Neuronal stem cell (in vitro differentiated cells): ENCODE measurements around the gene TMOD1.
"Not testable (repeated sequence)": the region's sequence is repeated elsewhere in the genome, so short reads cannot be mapped to it uniquely, and the experiment has no call there.

Experiments
- DNase-seq: peaks from one replicate; pipeline ENCODE4 v3.0.0-alpha.2; 2013; ENCODE audit warnings: low spot score
- H2AFZ ChIP-seq: one replicate; pipeline ENCODE4 v1.6.1; 2013; ENCODE audit warnings: mild to moderate bottlenecking, low read length, inconsistent platforms
- H2AK5ac ChIP-seq: 2 replicates; pipeline ENCODE4 v1.6.1; 2013; ENCODE audit warnings: low read depth, mild to moderate bottlenecking, inconsistent platforms, low read length, moderate library complexity, mixed read lengths
- H2BK120ac ChIP-seq: 2 replicates; pipeline ENCODE4 v1.6.1; 2013; ENCODE audit warnings: low read depth, mild to moderate bottlenecking, inconsistent platforms, low read length, moderate library complexity, mixed read lengths
- H2BK12ac ChIP-seq: one replicate; pipeline ENCODE4 v1.6.1; 2013; ENCODE audit warnings: low read length, inconsistent platforms
- H2BK15ac ChIP-seq: 2 replicates; pipeline ENCODE4 v1.6.1; 2013; ENCODE audit warnings: mild to moderate bottlenecking, low read length, inconsistent platforms, mixed read lengths
- H2BK5ac ChIP-seq: one replicate; pipeline ENCODE4 v1.6.1; 2013; ENCODE audit warnings: inconsistent platforms, mild to moderate bottlenecking, low read length, moderate library complexity
- H3K14ac ChIP-seq: one replicate; pipeline ENCODE4 v1.6.1; 2013; ENCODE audit warnings: low read length, inconsistent platforms
- H3K18ac ChIP-seq: 2 replicates; pipeline ENCODE4 v1.6.1; 2013; ENCODE audit warnings: low read length, inconsistent platforms
- H3K23ac ChIP-seq: 2 replicates; pipeline ENCODE4 v1.6.1; 2013; ENCODE audit warnings: low read depth, mild to moderate bottlenecking, mixed read lengths, low read length, inconsistent platforms; ENCODE audit not compliant: poor library complexity
- H3K27ac ChIP-seq: replicated peaks from 3 replicates; pipeline ENCODE4 v1.5.1; 2013; ENCODE audit warnings: low read length, inconsistent platforms
- H3K27me3 ChIP-seq, 3 experiments: 2 replicates each; pipeline ENCODE4 v1.6.1; 2013; ENCODE audit warnings: low read length in 3 of 3, mild to moderate bottlenecking in 2 of 3, inconsistent platforms in 1 of 3, low read depth in 1 of 3, mixed read lengths in 1 of 3, moderate library complexity in 1 of 3; ENCODE audit not compliant: control insufficient read depth in 3 of 3, insufficient read depth in 3 of 3
- H3K36me3 ChIP-seq, 2 donors: replicated peaks in 1 of 2; 2 replicates each; pipeline ENCODE4 v1.6.1; 2013; ENCODE audit warnings: low read length in 2 of 2; ENCODE audit not compliant: control insufficient read depth in 2 of 2, insufficient read depth in 2 of 2
- H3K4ac ChIP-seq: 2 replicates; pipeline ENCODE4 v1.6.1; 2013; ENCODE audit warnings: inconsistent platforms, mild to moderate bottlenecking, low read length, moderate library complexity
- H3K4me1 ChIP-seq, 2 donors: 1 replicate in 1 of 2; 2 replicates in 1 of 2; pipeline ENCODE4 v1.6.1; 2013; ENCODE audit warnings: low read length in 2 of 2, low read depth in 1 of 2; ENCODE audit not compliant: control insufficient read depth in 2 of 2, insufficient read depth in 1 of 2
- H3K4me2 ChIP-seq: one replicate; pipeline ENCODE4 v1.6.1; 2013; ENCODE audit warnings: mild to moderate bottlenecking, low read length, inconsistent platforms; ENCODE audit not compliant: insufficient read depth, poor library complexity, severe bottlenecking
- H3K4me3 ChIP-seq, 2 donors: 2 replicates each; pipeline ENCODE4 v1.5.1; 2013; ENCODE audit warnings: low read length in 2 of 2, mild to moderate bottlenecking in 2 of 2, inconsistent platforms in 1 of 2, moderate library complexity in 1 of 2
- H3K79me1 ChIP-seq: one replicate; pipeline ENCODE4 v1.6.1; 2013; ENCODE audit warnings: low read depth, mild to moderate bottlenecking, inconsistent platforms, low read length, moderate library complexity
- H3K9ac ChIP-seq: one replicate; pipeline ENCODE4 v1.6.1; 2013; ENCODE audit warnings: mild to moderate bottlenecking, low read depth, low read length, inconsistent platforms; ENCODE audit not compliant: poor library complexity
- H3K9me3 ChIP-seq, 2 donors: replicated peaks in 1 of 2; 2 replicates each; pipeline versions ENCODE3 to v1.6.1; 2013; ENCODE audit warnings: low read length in 2 of 2, mild to moderate bottlenecking in 2 of 2, inconsistent platforms in 1 of 2, low read depth in 1 of 2, mixed read lengths in 1 of 2, moderate library complexity in 1 of 2; ENCODE audit not compliant: control insufficient read depth in 2 of 2, insufficient read depth in 1 of 2
- H4K8ac ChIP-seq: one replicate; pipeline ENCODE4 v1.6.1; 2013; ENCODE audit warnings: low read depth, mild to moderate bottlenecking, inconsistent platforms, low read length, moderate library complexity
- H4K91ac ChIP-seq: one replicate; pipeline ENCODE4 v1.6.1; 2013; ENCODE audit warnings: low read length, low read depth, mild to moderate bottlenecking, inconsistent platforms; ENCODE audit not compliant: poor library complexity
- WGBS, 2 donors: extraction: QIAGEN DNeasy Blood & Tissue Kit; methylation state at CpG; one replicate each; pipeline ENCODE4 v1.1.7; 2013; ENCODE audit warnings: missing lambda C conversion rate in 2 of 2, mixed read lengths in 1 of 2; ENCODE audit not compliant: insufficient read length in 2 of 2, insufficient replicate concordance in 1 of 2; ENCODE audit errors: extremely low coverage in 2 of 2; 5-methylcytosine and 5-hydroxymethylcytosine counted together

TMOD1 gene

DNA sequence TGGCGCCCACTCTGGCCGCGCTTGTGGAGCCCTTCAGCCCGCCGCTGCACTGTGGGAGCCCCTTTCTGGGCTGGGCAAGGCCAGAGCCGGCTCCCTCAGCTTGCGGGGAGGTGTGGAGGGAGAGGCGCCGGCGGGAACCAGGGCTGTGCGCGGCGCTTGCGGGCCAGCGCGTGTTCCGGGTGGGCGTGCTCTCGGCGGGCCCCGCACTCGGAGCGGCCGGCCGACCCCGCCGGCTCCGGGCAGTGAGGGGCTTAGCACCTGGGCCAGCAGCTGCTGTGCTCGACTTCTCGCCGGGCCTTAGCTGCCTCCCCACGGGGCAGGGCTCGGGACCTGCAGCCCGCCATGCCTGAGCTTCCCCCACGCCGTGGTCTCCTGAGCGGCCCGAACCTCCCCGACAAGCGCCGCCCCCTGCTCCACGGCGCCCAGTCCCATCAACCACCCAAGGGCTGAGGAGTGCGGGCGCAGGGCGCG is 72.7 kb downstream of the TMOD1 start:
- H3K4me2 ChIP-seq, H4K91ac ChIP-seq, H3K79me1 ChIP-seq, H3K4me3 ChIP-seq, H3K27me3 ChIP-seq, H4K8ac ChIP-seq, H3K23ac ChIP-seq, H3K18ac ChIP-seq, H3K27ac ChIP-seq, H3K4ac ChIP-seq, H2BK120ac ChIP-seq, H2BK12ac ChIP-seq, DNase-seq, H2AFZ ChIP-seq, H3K14ac ChIP-seq, H2BK5ac ChIP-seq, H2BK15ac ChIP-seq, H3K9ac ChIP-seq, H3K9me3 ChIP-seq, H3K36me3 ChIP-seq, H2AK5ac ChIP-seq, H3K4me1 ChIP-seq: not testable (repeated sequence)
- WGBS, 2 donors, result no CpG with 5 or more reads among the region's 47 CpGs

- not testable (repeated sequence) for DNase-seq, H4K8ac ChIP-seq, H3K27ac ChIP-seq, H2BK15ac ChIP-seq, H3K79me1 ChIP-seq, H3K27me3 ChIP-seq, H2BK12ac ChIP-seq, H3K23ac ChIP-seq, H4K91ac ChIP-seq, H2BK5ac ChIP-seq, H3K36me3 ChIP-seq, H3K4me1 ChIP-seq, H3K4me2 ChIP-seq, H3K18ac ChIP-seq, H3K4me3 ChIP-seq, H3K4ac ChIP-seq, H3K9me3 ChIP-seq, H2AFZ ChIP-seq, H3K9ac ChIP-seq, H3K14ac ChIP-seq, H2BK120ac ChIP-seq, H2AK5ac ChIP-seq
- no CpG with 5 or more reads among the region's 21 CpGs for WGBS, 2 donors
These were observed 73.6 kb downstream of the TMOD1 start for GRCh38 chr9:97574921-97575672.

DNA sequence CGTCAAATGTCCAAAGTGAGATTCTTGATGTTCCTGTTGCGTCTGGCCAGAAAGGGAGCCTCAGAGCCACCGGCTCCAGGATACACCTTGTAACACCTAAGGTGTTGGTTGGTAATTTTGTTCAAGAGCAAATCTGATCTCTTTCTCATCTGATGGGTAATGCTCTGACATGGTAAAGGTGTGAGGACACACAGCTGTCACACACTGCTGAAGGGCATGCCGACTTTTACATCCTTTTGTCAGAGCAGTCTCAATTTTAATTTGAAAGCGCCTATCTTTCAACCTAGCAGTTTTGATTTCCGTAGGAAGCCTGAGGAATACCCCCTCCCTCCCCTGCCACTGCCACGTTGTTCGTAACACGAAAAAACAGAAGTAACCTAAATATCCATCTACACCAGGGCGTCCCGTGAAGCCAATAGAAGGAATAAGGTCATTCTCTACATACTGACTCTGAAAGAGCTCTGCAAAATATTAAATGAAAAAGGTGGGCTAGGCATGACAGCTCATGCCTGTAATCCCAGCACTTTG is 74.3 kb downstream of the TMOD1 start:
- DNase-seq, result no peak
- H3K79me1 ChIP-seq, result no peaks in the 10 kb centered on the region
- no peak overlapping the region for H3K9ac ChIP-seq
- H3K4me1 ChIP-seq, result no peaks in the 10 kb centered on the region
- H3K14ac ChIP-seq, result no peak overlapping the region
- peaks cover 0 to 3% (median 0%) of the 10 kb centered on the region in 3 experiments for H3K27me3 ChIP-seq
- H4K91ac ChIP-seq, result no peak overlapping the region
- WGBS, 2 donors, result no CpG with 5 or more reads among the region's 11 CpGs
- no peak overlapping the region for H3K4me3 ChIP-seq
- no peak overlapping the region for H3K4ac ChIP-seq
- H2AK5ac ChIP-seq, result no peak overlapping the region
- no peak overlapping the region for H2BK15ac ChIP-seq
- H2BK120ac ChIP-seq, result no peak overlapping the region
- no peak overlapping the region for H2BK12ac ChIP-seq
- no peaks in the 10 kb centered on the region for H3K9me3 ChIP-seq
- H3K23ac ChIP-seq, result no peak overlapping the region
- no peak overlapping the region for H3K18ac ChIP-seq
- no peaks in the 10 kb centered on the region for H3K36me3 ChIP-seq
- no peak overlapping the region for H4K8ac ChIP-seq
- H3K27ac ChIP-seq, result no peak overlapping the region
- H2AFZ ChIP-seq, result no peak overlapping the region
- H2BK5ac ChIP-seq, result no peak overlapping the region
- H3K4me2 ChIP-seq, result no peak overlapping the region

- H3K4me2 ChIP-seq, result no peak overlapping the region
- no peaks in the 10 kb centered on the region for H3K79me1 ChIP-seq
- no peaks in the 10 kb centered on the region for H3K4me1 ChIP-seq
- no peak overlapping the region for H3K4me3 ChIP-seq
- no peak overlapping the region for H3K14ac ChIP-seq
- H3K36me3 ChIP-seq, result no peaks in the 10 kb centered on the region
- H3K27me3 ChIP-seq, result peaks cover 0 to 3% (median 0%) of the 10 kb centered on the region in 3 experiments
- H3K9me3 ChIP-seq, result no peaks in the 10 kb centered on the region
- H3K4ac ChIP-seq, result no peak overlapping the region
- no CpG with 5 or more reads among the region's 5 CpGs for WGBS, 2 donors
- no peak overlapping the region for H2BK5ac ChIP-seq
- H2AFZ ChIP-seq, result no peak overlapping the region
- DNase-seq, result no peak
- H2BK15ac ChIP-seq, result no peak overlapping the region
- no peak overlapping the region for H3K23ac ChIP-seq
- no peak overlapping the region for H2BK120ac ChIP-seq
- no peak overlapping the region for H4K91ac ChIP-seq
- no peak overlapping the region for H2BK12ac ChIP-seq
- H3K27ac ChIP-seq, result no peak overlapping the region
- no peak overlapping the region for H4K8ac ChIP-seq
- H2AK5ac ChIP-seq, result no peak overlapping the region
- no peak overlapping the region for H3K9ac ChIP-seq
- no peak overlapping the region for H3K18ac ChIP-seq
These were observed 75.6 kb downstream of the TMOD1 start for GRCh38 chr9:97577051-97577450.
